ENCODE measurements around the gene MIX23.

The MIX23 gene

DNA sequence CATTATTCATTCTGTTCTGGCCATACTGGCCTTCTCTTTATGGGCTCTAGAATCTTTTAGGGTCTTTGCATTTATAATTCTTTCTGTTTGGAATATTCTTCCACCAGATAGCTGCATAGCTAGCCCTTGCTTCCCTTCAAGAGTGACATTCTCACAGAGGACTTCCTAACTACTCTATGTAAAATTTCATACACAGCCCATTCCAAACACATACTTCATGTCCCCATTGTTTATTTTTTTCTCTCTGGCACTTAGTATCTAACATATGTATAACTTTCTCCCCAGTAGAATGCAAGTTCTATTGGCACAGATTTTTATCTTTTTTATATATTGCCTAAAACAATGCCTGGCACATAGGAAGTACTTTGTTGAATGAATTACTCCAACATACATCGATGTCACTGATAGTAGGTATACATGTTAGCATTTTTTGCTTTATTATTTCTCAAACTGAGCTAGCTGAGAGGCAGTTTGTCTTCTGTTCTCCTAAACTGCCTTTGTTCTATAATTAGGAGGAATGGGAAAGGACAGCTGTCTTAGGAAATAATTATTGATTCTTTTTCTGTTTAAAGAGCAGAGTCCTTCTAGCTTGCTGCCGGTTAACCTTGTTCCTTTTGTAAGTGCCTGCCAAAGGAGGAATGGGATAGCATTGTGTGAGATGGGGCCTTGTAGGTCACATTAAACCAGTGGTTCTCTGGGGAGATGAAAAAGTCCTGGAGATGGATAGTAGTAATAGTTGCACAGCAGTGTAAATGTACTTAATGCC, 8.8 kb upstream of the MIX23 start:
- DNase-seq = no peak

DNA sequence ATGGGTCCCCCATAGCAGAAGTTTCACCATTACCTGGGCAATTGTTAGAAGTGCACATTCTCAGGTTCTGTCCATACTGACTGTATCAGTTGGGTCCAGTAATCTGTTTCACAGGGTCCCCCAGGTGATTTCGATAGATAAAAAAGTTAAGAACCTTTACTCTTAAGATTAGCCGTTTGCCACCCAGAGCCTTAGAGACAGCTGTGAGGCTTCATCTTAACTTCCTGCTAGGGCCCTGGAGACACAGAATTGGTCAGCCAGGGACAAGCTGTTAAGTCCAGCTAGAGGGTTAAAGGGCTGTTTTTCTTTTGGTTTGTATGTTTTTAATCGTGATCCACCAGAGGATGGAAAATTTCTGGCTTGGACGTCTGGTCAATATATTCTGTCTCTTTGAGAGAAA, 7.6 kb upstream of the MIX23 start:
- no peak for DNase-seq

DNA sequence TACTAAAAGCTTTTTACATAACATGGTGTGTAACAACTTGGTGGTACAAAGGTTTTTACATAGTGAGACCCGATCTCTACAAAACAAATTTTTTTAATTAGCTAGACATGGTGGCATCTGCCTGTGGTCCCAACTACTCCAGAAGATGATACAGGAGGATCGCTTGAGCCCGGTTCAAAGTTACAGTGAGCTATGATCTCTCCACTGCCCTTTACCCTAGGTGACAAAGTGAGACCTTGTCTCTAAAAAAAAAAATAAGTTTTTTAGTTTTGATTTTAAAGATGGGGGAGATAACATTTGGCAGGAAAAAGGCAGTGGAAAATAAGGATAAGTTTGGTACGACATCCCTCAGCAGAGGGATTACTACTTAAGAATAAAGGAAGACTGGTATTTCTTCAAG, 6.9 kb upstream of the MIX23 start:
- DNase-seq = no peak

DNA sequence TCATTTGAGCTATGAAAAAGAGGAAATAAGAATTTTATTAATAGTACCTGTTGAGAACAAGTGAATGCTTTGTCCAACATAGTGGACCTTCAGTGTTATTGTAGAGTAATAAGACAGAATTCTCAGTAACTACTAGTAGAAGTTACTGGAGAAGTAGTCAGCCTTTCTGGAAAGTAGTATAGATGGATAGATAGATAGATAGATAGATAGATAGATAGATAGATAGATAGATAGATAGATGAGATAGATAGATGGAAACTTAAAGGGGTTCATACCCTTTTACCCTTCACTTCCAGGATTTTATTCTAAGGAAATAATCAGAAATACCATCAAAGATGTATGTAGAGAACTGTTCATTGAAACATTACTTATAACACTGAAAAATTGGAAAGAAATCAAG, 6.2 kb upstream of the MIX23 start:
- DNase-seq = no peak

DNA sequence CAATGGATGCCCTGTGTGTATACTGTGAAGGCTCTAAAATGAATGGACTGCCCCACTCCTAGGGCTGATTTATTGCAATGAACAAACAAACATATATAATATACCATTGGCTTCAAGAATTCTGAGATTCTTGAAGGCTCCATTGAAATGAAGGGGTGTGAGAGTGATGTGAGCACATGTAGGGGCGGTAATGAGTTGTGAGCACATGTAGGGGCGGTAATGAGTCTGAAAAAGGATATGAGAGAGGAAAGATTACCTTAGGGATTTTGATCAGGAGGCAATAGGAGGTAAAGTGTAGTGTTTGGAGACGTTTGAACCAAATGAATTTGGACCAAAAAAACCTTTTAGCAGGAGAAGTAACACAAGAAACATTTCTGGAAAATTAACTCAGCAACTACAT, 4.7 kb upstream of the MIX23 start:
- DNase-seq = no peak

DNA sequence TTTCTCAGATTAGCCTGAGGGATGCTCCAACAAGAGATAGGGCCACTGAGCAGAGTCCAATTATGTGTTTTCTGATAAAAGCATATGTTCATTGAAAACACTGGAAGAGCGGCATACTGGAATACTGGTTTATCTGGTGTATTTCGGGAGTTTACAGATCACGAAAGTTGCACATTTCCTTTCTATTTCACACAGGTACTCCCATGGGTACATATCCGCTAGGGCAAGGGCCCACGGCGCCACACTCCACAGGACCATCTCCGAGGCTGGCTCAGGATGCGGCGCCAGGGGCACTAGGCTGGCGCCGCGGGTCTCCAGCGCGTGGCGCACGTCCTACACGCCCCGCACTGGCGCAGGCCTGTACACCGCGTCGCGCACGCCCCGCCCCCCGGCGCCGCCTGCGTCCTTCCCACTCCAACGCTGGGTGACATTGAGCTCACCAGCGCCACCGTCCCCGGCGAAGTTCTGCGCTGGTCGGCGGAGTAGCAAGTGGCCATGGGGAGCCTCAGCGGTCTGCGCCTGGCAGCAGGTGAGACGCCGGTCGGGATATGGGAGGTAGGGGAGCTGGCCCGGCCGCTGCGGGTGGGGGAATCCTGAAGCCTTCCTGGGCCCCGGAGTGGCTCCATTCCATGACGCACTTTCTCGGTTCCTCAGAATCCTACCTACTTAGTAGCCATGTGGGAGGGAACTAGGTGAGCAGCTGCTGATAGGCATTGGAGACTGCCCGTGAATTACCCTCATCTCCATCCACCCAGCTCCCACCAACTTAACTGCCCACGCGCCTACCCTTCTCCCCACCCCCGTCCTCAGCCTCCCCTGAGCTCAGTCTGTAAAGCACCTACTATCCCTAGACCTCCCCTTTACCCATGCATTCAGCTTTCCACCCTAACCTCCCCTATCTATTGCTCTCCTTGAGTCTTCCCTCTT, 1.0 kb upstream of the MIX23 start, which contains the start of gene FAM162A:
Gene FAM162A, plus strand, starts transcription at position 412 of the 927 bp plus-strand sequence. Its CDS starts 84 bp downstream, at position 496.
- DNase-seq = peak; percentile 94

DNA sequence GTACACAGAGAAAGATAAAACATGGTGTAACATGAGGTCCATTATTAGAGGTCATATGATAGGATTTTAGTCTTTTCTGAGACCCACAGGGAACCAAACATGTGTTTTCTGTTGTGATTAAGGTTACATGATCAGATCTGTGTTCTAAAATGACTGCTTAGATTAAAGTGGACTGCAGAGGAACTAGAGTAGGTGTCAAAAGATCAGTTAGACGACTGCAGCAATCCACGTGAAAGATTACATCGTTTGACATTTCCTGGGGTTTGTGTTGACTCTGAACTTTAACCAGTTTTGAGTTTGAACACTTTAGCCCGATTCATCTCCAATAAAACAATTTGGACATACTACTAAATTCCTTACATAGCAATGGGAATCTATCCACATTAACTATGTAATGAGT, 5.1 kb downstream of the MIX23 start:
- DNase-seq = no peak

DNA sequence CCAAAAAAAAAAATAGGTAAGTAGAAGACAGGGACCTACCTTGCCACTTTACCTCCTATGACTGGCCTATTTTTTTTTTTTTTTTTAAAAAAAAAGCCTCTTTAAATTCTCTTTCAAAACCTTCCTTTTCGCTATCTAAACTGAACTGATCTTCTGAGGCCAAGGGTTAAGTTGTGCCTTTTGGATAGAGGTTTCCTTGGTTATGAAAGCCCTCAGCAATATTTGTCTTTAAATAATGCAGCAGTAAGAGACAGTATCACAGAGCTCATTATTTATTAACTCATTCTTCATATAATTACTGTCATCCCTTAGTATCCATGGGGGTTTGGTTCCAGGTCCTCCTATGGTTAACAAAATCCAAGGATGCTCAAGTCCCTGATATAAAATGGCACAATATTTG, 9.0 kb downstream of the MIX23 start:
- DNase-seq = no peak

DNA sequence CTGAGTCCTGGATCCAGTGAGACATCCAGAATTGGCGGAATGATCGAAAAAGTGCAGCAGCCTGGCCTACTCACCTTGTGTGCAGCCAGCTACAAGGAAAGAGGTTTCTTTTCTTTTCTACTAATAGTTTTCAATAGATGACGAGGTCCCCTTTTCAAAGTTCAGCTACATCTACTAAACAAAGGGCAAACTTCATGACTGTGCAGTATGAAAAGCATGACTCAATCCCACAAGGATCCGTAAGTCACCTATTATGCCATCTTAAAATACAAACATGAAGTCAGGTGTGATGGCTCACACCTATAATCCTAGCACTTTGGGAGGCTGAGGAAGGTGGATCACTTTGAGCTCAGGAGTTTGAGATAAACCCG, 16.7 kb downstream of the MIX23 start:
- no peak for DNase-seq

DNA sequence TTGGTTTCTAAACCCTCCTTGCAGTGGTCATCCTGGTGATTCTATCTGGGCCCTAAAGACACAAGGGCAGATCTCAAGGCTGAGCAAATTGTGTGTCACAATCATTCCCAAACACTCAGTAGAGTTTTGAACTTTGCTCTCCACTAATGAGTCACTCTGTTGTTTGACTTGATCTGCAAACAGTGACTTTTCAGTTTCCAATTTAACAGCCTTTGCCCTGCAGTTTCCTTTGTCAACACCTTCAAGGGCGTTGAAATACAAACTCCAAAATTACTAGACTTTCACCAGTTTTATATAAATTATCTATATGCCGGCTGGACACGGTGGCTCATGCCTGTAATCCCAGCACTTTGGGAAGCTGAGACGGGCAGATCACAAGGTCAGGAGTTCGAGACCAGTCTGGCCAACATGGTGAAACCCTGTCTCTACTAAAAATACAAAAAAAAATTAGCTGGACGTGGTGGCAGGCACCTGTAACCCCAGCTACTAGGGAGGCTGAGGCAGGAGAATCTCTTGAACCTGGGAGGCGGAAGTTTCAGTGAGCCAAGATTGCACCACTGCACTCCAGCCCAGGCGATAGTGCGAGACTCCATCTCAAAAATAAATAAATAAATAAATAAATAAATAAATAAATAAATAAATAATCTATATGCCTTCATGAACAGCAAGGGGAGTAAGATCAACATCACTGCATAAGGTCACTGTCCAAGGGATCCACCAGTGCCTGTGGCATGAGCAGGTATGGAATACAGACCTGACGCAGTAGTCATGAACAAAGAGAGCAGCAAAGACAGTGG, 17.3 kb downstream of the MIX23 start:
- DNase-seq = peak; percentile 57

DNA sequence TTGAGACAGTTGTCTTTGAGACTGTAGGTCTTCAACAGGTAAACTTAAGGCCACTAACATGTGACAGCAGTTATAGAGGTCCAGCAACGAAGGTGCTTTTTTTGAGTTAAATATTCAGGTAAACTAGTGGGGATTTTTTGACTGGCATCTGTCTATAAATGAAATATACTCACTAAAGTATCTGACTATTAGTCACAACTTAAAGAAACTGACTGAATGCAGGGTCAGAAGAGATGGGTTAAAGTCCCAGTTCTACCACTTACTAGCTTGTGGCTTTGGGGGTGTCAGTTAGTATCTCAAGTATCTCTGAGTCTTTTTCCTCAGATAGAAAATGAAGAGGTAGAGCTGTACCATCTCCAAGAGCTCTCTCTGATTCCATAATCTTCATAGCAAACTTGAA, 18.0 kb downstream of the MIX23 start:
- no peak for DNase-seq

DNA sequence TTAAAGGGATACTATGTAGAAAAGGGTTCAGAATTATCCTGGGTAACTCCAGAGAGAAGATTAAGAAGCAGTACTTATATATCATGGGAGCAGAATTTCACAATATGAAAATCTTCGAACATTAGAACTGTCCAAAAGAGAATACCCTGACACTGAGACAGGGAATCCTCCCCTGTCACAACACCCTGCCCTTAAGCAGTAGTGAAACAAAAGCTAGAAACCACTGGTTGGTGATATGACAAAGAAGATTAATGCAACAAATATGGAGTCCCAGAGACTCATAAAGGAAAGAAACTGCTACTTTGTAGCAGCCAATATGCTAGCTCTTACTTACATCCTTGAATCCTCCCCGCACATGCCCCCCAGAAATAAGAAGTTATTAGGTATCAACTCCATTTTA, 18.5 kb downstream of the MIX23 start:
- no peak for DNase-seq

DNA sequence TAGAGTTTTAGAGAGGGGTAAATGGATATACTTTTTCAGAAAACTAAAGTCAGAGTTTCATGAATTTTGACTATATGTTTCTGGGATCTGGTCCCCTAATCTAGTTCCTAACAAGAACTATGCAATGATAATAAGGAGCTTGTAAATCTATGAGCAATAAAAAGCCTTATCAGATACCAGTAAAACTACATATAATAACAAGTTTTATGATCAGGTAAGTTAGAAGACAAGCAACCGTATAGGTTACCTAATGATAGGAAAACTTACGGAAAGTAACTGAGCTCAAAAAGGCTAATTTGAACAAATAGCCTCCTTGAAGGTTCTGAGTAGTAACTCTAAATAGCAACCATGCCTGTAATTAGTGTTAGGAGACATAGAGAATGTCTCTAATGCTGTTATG, 21.0 kb downstream of the MIX23 start:
- no peak for DNase-seq

DNA sequence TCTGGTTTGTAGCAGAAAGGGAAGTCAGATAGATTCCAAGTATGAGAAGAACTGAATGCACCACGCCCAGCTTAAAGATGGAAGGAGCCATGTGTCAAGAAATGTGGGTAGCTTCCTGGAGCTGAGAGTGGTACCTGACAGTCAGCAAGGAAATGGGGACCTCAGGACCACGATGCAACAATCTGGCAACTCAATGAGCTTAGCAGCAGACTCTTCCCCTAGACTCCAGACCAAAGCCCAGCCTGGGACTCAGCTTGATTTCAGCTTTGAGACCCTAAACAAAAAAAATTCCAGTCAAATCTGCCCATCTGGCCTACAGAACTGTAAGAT, 24.4 kb downstream of the MIX23 start:
- no peak for DNase-seq

DNA sequence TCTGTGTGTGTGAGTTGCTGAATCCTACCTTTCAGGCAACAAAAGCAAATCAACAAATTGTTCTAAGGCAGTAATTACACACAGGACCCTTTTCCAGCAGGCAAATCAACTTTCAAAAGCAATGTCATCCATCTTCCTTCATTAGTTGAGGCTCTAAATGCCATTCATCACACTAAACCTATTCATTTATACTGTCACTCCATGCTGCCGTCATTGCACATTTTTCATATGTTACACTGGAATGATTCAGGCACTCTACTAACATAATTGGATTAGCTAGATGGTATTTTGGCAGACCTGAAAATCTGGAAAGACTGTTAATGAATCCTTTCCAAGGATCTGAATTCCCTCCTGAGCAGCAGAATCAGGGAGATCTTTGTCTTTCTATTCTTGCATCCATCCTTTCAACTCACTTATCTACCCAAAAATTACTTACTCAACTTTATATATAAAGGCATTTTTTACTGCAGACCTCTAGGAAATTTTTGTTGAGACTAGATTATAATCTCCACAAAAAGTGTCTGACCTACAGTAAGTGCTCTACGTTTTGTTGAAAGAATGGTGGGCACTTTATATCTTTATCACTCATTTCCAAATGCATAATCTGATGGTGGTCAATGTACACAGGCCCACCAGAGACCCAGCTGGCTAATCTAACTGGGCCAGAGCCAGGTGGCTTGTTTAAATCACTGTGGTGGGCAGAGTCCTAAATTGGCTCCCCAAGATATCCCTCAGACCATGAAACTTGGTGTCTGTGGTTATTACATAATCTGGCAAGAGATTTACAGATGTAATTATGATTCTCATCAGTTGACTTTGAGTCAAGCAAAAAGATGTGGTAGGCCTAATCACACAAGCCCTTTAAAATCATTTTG, 25.0 kb downstream of the MIX23 start:
- no peak for DNase-seq

DNA sequence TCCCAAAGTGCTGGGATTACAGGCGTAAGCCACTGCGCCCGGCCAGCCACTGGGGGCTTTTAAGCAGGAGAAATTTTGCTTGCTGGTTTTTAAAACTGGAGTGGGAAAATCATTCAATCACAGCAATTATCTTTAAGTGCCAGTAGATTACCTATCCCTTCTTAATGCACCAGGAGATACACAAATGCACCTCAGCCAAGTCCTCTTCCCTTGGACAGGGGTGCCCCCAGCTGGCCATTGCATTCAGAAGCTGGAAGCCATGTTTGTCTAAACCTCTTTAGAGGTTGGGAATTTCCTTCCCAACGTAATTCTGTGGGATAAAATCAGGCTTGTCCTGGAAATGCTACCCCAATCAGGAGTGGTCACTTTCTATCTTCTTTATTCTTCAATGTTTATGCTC, 26.6 kb downstream of the MIX23 start:
- DNase-seq = peak; percentile 26

DNA sequence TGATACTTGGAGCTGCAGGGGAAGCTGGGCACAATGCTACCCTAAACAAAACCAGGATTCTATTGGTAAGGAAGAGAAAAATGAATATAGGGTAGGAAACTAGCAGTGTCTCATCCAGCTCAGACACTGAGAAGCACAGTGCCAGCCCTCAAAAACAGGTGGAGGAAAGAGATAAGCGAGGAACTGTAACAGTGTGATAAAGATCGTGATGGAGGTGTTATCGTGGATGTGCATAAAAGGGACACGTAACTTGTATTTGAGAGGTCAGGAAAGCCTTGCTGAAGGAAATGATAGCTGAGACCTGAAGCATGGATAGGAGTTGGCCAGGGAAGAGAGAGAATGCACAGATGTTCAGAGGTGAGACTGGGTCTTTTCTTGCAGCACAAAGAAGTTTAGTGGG, 27.4 kb downstream of the MIX23 start:
- no peak for DNase-seq

DNA sequence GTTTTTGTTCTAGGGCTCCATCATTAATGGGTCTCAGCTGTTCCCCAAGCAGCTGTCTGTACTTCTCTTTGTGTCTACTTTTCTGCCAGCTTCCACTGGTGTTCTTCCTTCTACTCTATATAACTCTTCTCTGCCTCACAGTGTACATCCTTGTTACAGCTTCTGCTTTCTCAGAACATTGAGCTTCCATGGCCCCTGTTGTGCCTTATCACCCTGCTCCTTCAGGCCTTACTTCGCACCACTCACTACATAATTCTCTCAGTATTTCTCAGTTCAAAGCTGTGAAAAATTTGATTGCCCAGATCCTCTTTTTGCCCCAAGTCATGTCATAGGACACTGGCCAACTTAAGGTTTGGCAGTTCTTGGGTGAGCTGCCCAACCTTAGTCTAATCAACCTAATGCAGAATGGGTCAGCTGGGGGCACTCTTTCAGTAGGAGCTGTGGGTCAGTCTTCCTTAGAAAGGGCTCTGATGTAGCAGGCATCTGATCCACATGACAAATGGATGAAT, 29.1 kb downstream of the MIX23 start:
- DNase-seq = no peak

DNA sequence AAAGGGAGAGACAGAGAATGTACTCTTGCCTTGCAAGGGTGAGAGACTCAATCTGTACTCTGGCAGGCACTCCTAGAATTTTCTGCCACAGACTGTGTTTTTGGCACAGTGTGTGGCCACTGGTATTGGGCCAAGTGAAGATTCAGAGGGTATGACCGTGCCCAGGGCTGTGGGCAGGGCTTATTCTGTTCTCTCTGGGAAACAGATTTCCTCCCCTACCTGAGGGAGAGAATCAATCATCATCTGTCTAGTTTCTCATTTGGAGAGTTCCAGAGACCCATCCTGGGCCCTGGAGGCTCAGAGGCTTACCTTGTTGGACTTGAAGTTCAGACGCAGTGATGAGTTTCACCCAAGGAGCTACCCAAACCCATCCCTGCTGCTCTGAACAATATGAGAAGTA, 29.8 kb downstream of the MIX23 start:
- DNase-seq = peak; percentile 14

DNA sequence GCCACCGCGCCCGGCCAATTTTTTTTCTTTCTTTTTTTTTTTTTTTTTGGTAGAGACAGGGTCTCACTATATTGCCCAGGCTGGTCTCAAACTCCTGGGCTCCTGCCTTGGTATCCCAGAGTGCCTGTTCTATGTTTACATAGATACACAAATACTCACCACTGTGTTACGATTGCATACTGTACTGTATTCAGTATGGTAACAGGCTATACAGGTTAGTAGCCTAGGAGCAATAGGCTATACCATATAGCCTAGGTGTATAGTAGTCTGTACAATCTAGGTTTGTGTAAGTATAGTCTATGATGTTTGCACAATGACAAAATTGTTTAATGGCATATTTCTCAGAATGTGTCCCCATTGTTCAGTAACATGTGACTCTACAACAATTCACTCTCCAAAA, 31.4 kb downstream of the MIX23 start:
- DNase-seq = no peak

DNA sequence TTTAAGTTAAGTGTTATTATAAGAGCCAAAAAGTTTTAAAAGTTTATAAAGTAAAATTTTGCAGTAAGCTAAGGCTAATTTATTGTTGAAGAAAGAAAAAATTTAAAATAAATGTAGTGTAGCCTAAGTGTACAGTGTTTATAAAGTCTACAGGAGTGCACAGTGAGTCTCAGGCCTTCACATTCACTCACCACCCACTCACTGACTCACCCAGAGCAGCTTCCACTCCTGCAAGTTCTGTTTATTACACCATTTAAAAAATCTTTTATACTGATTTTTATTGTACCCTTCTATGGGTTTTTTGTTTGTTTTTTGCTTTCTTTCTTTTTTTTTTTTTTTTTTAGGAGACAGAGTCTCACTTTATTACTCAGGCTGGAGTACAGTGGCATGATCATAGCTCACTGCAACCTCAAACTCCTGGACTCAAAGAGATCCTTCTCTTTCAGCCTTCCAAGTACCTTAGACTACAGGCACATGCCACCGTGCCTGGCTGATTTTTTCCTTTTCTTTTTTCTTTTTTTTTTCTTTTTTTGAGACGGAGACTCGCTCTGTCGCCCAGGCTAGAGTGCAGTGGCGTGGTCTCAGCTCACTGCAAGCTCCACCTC, 32.1 kb downstream of the MIX23 start:
- DNase-seq = peak; percentile 40

DNA sequence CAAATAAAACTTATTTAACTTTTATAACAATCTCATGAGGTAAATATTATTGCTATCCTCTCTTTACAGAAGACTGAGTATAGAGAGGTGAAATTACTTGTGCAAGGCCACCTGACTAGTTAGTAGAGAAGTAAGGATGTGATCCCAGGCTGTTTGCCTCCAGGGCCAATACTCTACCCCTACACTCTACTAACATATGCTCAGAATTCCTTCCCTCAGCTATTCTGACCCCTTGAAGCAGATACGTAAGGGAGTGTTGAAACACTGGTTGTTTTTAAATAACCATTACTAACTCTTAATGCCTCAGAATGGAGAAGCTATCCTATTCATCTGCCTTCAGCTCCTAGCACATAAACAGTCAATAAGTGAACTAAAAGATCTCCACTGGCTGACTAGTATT, 33.9 kb downstream of the MIX23 start:
- no peak for DNase-seq

Measured in EL (cell line).